Measurements from ENCODE around the gene FMNL1.
A peak's percentile ranks its signal among the peaks of the same experiment; 100 is the strongest.

FMNL1 gene

DNA sequence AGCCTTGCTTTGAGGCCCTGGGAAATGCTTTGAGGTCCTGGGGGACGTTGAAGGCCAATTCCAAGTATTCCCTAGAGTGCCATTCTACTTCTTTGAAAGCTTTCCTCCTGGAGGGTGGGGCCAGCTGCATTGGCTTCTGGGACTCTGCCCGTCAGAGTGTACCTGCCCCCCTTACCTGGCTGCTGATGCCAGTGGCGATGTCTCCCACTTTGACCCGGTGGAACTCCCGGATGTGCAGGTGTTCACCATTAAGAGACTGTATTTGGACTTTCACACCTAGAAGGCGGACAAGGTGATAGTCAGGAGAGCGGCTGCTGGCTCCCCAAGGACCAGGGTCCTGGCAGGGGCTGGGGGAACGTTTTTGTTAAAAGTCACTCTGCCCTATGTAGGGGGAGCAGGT, 43.3 kb downstream of the FMNL1 start:
- FAIRE-seq (no peak), DNase-seq (ENCODE audit: insufficient read length) (no peak)
- no peak for TF ChIP-seq TAF1 (IDR thresholded peaks at IDR 0.05; ENCODE audit: borderline replicate concordance, low read depth, low read length)
- TF ChIP-seq POLR2A (IDR thresholded peaks at IDR 0.05; ENCODE audit: low read depth, low read length): no peak
- TF ChIP-seq POLR2AphosphoS5 (IDR thresholded peaks at IDR 0.05; ENCODE audit: low read depth, low read length): no peak

DNA sequence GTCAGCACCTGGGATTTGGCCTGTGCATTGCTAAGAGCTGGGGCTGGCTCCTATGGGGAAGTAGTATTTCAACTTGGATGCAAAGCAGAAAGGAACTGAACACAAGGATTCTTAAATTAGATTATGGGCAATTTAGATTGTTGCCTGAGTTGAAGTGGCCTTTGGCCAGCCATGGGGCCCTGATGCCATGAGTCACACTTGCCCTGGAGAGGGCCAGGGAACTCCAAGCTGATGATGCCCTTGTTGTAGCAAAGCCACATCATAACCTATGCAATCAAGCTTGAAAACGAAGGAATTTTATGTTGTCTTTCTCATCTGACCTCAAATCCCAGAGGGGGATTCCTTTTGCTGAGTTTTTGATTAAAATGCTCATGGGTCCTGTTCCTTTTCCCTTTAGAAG, 44.1 kb downstream of the FMNL1 start:
- TF ChIP-seq POLR2A (IDR thresholded peaks at IDR 0.05; ENCODE audit: low read depth, low read length) (no peak), POLR2AphosphoS5 (IDR thresholded peaks at IDR 0.05; ENCODE audit: low read depth, low read length) (no peak), TAF1 (IDR thresholded peaks at IDR 0.05; ENCODE audit: borderline replicate concordance, low read depth, low read length) (no peak)
- DNase-seq (ENCODE audit: insufficient read length) (no peak), FAIRE-seq (no peak)

DNA sequence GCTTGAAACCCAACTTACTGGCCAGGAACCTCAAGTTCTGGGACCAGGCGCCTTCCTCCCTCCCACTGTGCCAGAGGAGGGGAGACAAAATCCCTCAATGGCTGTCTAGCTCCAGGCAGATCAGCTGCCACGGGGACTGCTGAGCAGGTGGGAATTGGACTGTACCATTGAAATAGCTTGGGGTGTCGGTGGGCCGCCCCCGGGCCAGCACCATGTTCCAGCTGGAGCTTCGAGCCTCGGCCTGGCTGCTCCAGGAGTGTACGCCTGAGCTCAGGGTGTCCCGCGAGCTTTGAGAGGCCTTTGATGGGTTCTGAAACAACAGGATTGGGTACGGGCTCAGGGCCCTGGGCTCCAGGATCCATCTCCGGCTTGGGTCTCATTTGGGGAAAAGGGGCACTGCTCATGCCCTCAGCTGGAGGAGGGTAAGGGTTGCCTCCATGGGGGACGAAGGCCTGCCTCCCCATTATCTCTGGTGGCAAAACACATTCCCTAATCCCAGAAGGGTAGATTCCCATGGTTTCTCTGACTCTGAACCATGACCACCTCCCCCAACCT, 44.8 kb downstream of the FMNL1 start:
- no peak for TF ChIP-seq TAF1 (IDR thresholded peaks at IDR 0.05; ENCODE audit: borderline replicate concordance, low read depth, low read length)
- TF ChIP-seq POLR2AphosphoS5 (IDR thresholded peaks at IDR 0.05; ENCODE audit: low read depth, low read length): no peak
- TF ChIP-seq POLR2A (IDR thresholded peaks at IDR 0.05; ENCODE audit: low read depth, low read length): no peak
- FAIRE-seq (no peak), DNase-seq (ENCODE audit: insufficient read length) (no peak)

DNA sequence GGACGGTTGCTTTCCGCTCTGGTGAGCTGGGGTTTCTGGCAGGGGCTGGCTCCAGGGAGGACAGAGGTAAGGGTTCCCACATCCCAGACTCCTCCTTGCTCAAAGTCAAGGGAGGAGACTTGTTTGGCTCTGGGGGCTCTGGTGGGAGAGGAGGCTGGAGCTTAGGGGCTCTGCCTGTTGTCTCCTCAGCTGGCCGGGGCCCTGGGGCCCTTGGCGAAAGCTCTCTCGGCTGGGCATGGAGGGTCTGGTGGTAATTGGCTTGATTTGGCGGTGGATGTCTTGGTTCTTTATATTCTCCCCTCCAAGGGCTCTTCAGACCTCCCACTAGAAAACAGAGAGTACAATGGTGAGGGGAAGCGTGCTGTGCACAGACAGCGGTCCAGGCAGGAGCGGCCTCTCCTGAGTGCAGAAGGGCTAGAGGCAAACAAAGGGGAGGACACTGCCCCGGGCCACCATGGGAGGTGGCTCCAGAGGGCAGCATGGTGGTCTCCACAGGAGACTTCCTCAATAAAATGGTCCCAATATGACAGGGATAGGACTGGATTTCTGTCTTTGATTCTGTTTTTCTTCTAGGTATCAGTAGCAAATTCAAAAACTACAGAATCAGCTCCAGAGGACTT, 45.9 kb downstream of the FMNL1 start:
- DNase-seq (ENCODE audit: insufficient read length): no peak
- TF ChIP-seq POLR2AphosphoS5 (IDR thresholded peaks at IDR 0.05; ENCODE audit: low read depth, low read length) (no peak), POLR2A (IDR thresholded peaks at IDR 0.05; ENCODE audit: low read depth, low read length) (no peak), TAF1 (IDR thresholded peaks at IDR 0.05; ENCODE audit: borderline replicate concordance, low read depth, low read length) (no peak)
- FAIRE-seq: no peak

DNA sequence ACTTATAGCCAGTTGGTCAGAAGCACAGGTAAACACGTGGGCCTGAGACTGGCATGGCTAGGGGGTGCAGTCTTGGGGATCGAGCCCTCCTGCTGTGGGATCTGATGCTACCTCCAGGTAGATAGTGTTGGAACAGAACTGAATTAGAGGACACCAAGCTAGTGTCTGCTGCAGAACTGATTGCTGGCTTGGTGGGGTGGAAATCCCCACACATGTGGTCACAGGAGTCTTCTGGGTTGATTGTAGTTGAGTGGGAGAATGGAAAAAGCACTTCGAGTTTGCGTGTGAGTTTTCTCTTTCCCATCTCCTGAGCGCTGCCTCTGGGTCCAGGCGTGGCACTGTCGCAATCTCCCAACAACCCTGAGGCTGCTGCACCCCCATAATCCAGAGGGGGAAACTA, 48.2 kb downstream of the FMNL1 start:
- FAIRE-seq: no peak
- TF ChIP-seq POLR2A (IDR thresholded peaks at IDR 0.05; ENCODE audit: low read depth, low read length) (no peak), POLR2AphosphoS5 (IDR thresholded peaks at IDR 0.05; ENCODE audit: low read depth, low read length) (no peak), TAF1 (IDR thresholded peaks at IDR 0.05; ENCODE audit: borderline replicate concordance, low read depth, low read length) (no peak)

DNA sequence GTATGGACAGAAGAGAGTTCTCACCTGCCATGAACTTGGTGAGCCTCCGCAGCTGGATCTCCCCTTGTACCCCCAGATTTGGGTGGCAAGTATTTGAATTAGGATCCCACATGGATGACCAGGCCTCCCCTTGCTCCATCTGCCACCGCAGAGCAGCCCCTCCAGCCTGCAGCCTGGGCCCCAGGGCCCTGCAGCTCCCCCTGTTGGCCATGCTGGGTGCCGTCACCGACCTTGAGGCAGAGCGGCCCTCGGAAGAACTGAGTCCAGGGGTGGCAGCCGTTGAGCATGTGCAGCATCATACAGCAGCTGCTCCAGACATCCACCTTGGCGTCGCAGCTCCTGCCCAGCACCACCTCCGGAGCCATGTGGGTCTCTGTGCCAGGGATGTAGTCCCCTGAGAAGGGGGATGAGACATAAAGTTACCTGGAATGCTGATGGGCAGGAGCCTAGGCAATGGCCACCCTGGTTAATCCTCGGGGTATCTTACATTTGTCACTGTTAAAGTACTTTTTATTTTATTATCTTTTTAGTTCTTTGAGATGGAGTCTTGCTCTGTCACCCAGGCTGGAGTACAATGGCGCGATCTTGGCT, 49.2 kb downstream of the FMNL1 start:
- TF ChIP-seq TAF1 (IDR thresholded peaks at IDR 0.05; ENCODE audit: borderline replicate concordance, low read depth, low read length) (no peak), POLR2A (IDR thresholded peaks at IDR 0.05; ENCODE audit: low read depth, low read length) (no peak)
- DNase-seq (ENCODE audit: insufficient read length): no peak
- no peak for FAIRE-seq

More for the DNA sequence above, 48.2 kb downstream of the FMNL1 start:
- DNase-seq (ENCODE audit: insufficient read length): no peak

DNA sequence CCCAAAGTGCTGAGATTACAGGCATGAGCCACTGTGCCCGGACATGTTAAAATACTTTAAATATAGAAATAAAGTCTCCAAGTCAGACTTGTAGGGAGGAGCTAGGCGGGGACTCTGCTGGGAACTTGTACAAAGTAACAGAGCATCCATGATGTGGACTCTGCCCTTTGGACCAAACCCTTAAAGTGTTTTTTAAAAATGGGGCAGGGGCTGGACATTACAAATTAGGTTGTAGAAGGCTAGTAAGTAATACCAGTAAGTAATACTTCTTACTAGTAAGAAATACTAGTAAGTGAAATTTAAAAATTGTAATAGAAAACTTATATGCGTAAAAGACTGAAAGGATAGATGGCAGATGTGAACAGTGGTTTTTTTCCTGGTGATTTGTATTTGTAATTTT, 49.9 kb downstream of the FMNL1 start:
- FAIRE-seq: no peak
- no peak for TF ChIP-seq POLR2AphosphoS5 (IDR thresholded peaks at IDR 0.05; ENCODE audit: low read depth, low read length)
- TF ChIP-seq POLR2A (IDR thresholded peaks at IDR 0.05; ENCODE audit: low read depth, low read length): no peak
- no peak for TF ChIP-seq TAF1 (IDR thresholded peaks at IDR 0.05; ENCODE audit: borderline replicate concordance, low read depth, low read length)
- DNase-seq (ENCODE audit: insufficient read length): no peak

DNA sequence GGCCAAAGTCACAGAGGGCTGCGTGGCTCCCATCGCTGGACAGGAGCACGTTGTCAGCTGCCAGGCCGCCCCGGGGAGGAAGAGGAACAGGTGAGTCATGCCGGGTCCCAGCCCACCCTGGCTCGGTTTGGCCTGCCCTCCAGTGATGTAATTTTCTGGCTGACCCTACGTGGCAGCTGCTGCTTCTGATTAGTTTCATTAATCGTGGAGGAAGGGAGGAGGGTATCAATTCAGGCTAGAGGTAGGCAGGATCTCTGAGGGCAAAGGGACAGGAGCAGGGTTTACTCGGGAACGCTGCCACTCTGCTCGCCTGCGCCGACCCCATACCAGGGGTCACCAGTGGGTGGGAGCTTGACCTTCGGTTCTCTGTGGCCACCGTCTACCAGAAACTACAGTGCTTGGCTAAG, 51.9 kb downstream of the FMNL1 start:
- DNase-seq (ENCODE audit: insufficient read length) (no peak), FAIRE-seq (no peak)
- TF ChIP-seq TAF1 (IDR thresholded peaks at IDR 0.05; ENCODE audit: borderline replicate concordance, low read depth, low read length) (no peak), POLR2AphosphoS5 (IDR thresholded peaks at IDR 0.05; ENCODE audit: low read depth, low read length) (no peak)

DNA sequence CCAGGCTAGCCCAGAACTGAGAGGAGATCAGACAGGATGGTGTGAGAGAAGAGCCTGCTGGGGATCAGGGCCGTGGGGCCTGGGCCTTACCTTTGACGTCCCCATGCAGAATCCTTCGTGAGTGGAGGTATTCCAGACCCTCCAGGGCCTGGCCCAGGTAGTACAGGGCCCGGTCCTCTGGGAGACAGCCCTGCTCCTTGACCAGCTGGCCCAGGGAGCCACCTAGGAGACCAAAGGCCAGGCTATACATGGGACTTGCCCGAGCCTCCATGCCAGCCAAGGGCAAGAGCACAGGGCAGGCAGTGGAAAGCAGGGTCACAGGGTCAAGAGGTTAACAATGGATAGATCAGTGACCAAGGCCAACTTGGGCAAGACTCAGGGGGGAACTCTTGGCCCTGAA, 52.3 kb downstream of the FMNL1 start:
- no peak for FAIRE-seq
- no peak for DNase-seq (ENCODE audit: insufficient read length)

DNA sequence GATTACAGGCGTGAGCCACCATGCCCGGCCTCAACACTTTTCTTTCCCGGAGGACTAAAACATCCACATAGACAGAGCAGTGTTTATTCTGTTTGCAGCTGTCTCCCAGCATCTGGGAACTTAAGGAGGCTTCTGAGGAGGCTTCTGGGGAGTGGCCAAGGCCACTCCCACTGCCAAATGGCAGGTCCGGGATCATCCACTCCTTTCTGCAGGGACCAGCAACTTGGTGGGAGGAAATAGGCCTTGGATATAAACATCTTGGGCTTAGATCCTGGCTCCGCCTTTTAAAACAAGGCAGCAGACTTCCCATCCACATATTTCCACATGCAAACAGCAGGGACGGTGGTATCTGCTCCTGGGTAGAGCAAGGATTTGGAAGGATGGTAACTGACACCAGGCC, 54.3 kb downstream of the FMNL1 start:
- DNase-seq (ENCODE audit: insufficient read length) (no peak), FAIRE-seq (no peak)
- TF ChIP-seq TAF1 (IDR thresholded peaks at IDR 0.05; ENCODE audit: borderline replicate concordance, low read depth, low read length): no peak
- TF ChIP-seq POLR2A (IDR thresholded peaks at IDR 0.05; ENCODE audit: low read depth, low read length): no peak
- TF ChIP-seq POLR2AphosphoS5 (IDR thresholded peaks at IDR 0.05; ENCODE audit: low read depth, low read length): no peak

More for the DNA sequence above, 52.3 kb downstream of the FMNL1 start:
- TF ChIP-seq POLR2A (IDR thresholded peaks at IDR 0.05; ENCODE audit: low read depth, low read length) (no peak), TAF1 (IDR thresholded peaks at IDR 0.05; ENCODE audit: borderline replicate concordance, low read depth, low read length) (no peak), POLR2AphosphoS5 (IDR thresholded peaks at IDR 0.05; ENCODE audit: low read depth, low read length) (no peak)

DNA sequence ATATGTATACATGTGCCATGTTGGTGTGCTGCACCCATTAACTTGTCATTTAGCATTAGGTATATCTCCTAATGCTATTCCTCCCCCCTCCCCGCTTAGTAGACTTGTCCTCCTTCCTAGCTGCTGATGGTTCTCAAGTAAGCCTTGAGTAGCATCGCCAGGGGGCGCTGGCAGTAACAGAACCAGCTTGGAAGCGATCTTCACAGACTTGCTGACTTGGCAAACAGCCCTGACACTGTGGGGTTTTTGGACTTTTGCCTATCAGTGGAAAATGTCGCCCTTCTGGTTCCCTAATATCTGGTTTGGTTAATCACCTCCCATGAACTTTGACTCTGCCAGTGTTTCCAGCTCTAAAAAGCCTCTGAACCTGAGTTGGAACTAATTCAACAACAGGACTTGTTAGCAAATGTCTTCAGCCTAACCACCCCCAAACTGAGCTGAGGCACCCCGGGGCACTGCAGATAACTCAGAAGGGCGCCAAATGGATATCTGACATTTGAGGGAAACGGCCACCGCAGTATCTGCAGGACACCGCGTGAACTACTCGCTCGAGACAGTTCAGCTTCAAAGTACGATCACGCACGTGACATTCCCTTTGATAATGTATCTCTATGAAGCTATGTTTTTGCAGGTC, 55.6 kb downstream of the FMNL1 start:
- TF ChIP-seq TAF1 (IDR thresholded peaks at IDR 0.05; ENCODE audit: borderline replicate concordance, low read depth, low read length) (no peak), POLR2AphosphoS5 (IDR thresholded peaks at IDR 0.05; ENCODE audit: low read depth, low read length) (no peak), POLR2A (IDR thresholded peaks at IDR 0.05; ENCODE audit: low read depth, low read length) (no peak)
- DNase-seq (ENCODE audit: insufficient read length) (peak; percentile 69), FAIRE-seq (peak; percentile 98)

DNA sequence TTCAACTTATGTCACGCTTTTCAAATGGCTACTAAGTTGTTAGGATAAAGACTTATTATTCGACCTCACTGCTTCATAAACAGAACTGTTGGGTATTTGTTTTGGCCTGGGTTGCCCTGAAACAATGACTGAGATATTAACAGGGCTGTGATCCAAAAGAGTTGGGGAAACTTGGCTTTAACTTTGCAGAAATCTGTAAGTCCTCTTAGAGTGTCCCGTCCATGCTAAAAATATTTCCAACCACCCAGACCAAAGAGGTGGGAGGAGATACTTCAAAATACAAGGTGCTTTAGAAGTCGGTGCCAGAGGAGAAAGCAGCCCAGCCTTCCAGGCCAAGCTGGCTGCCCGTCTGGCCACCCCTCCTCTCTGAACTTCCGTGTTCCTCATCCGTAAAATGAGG, 56.3 kb downstream of the FMNL1 start:
- no peak for TF ChIP-seq POLR2A (IDR thresholded peaks at IDR 0.05; ENCODE audit: low read depth, low read length)
- TF ChIP-seq POLR2AphosphoS5 (IDR thresholded peaks at IDR 0.05; ENCODE audit: low read depth, low read length): no peak
- TF ChIP-seq TAF1 (IDR thresholded peaks at IDR 0.05; ENCODE audit: borderline replicate concordance, low read depth, low read length): no peak
- FAIRE-seq (no peak), DNase-seq (ENCODE audit: insufficient read length) (no peak)
